ENCODE measurements around the gene PSKH1. TPM values are rescaled to one million over a fixed set of nuclear protein-coding genes. Genes with fewer than 3 reads are reported as not detected.

PSKH1 gene
- total RNA-seq, 1 experiment from 2014 or later: 21.7 TPM

- H3K36me3 Mint-ChIP-seq (ENCODE audit: insufficient read depth, unreplicated experiment): peaks cover 69% of the 10 kb centered on the region
- H3K27ac Mint-ChIP-seq (ENCODE audit: low read depth, unreplicated experiment): no peak overlapping the region
- peak; percentile 52 for DNase-seq (ENCODE audit: unreplicated experiment)
- H3K9me3 Mint-ChIP-seq (ENCODE audit: unreplicated experiment): no peaks in the 10 kb centered on the region
- no peaks in the 10 kb centered on the region for H3K27me3 Mint-ChIP-seq (ENCODE audit: insufficient read depth, unreplicated experiment)
- BruUV-seq (replicated peaks): no TSS peak
- intact Hi-C loops (cut with micrococcal nuclease): no loop called here
- peak; percentile 59 for TF ChIP-seq CTCF (IDR thresholded peaks at IDR 0.05; ENCODE audit: unreplicated experiment)
- ChIA-PET CTCF (interaction anchor here (0.6 to 1.3 kb wide), 7 partner anchors 12 to 282 kb away, joined by 3 to 4 read pairs (median 3); partner anchors contain the start of gene ACD), POLR2A (interaction anchor here (0.6 to 2.8 kb wide), 7 partner anchors 10 to 98 kb away, joined by 3 to 11 read pairs (median 4); no protein-coding TSS in a partner anchor)
- peaks cover 9% of the 10 kb centered on the region for H3K4me1 Mint-ChIP-seq (ENCODE audit: insufficient read depth, unreplicated experiment)
- H3K4me3 Mint-ChIP-seq (ENCODE audit: unreplicated experiment): no peak overlapping the region
These were observed 49.1 kb downstream of the PSKH1 start for GRCh38 chr16:67942200-67942509.

GRCh38 chr16:67942510-67943255, 49.6 kb downstream of the PSKH1 start:
- Mint-ChIP-seq H3K9me3 (ENCODE audit: unreplicated experiment) (no peaks in the 10 kb centered on the region), H3K36me3 (ENCODE audit: insufficient read depth, unreplicated experiment) (peaks cover 73% of the 10 kb centered on the region), H3K27me3 (ENCODE audit: insufficient read depth, unreplicated experiment) (no peaks in the 10 kb centered on the region), H3K27ac (ENCODE audit: low read depth, unreplicated experiment) (no peak overlapping the region), H3K4me3 (ENCODE audit: unreplicated experiment) (no peak overlapping the region), H3K4me1 (ENCODE audit: insufficient read depth, unreplicated experiment) (peaks cover 5% of the 10 kb centered on the region)
- intact Hi-C loops (cut with micrococcal nuclease): no loop called here
- BruUV-seq (replicated peaks): no TSS peak
- CTCF ChIA-PET: interaction anchor here (0.6 to 1.3 kb wide), 9 partner anchors 11 to 128 kb away, joined by 3 to 5 read pairs (median 3); no protein-coding TSS in a partner anchor
- no peak for DNase-seq (ENCODE audit: unreplicated experiment)
- POLR2A ChIA-PET: interaction anchor here (0.6 to 2.1 kb wide), 6 partner anchors 9 to 99 kb away, joined by 3 to 6 read pairs (median 4); no protein-coding TSS in a partner anchor
- no peak for TF ChIP-seq CTCF (IDR thresholded peaks at IDR 0.05; ENCODE audit: unreplicated experiment)

- H3K4me1 Mint-ChIP-seq (ENCODE audit: insufficient read depth, unreplicated experiment): peaks cover 8% of the 10 kb centered on the region
- CTCF ChIA-PET: interaction anchor here (0.7 to 0.9 kb wide), 3 partner anchors 20 to 76 kb away, joined by 3 to 5 read pairs (median 3); no protein-coding TSS in a partner anchor
- no peaks in the 10 kb centered on the region for H3K27me3 Mint-ChIP-seq (ENCODE audit: insufficient read depth, unreplicated experiment)
- no peak for DNase-seq (ENCODE audit: unreplicated experiment)
- H3K9me3 Mint-ChIP-seq (ENCODE audit: unreplicated experiment): no peaks in the 10 kb centered on the region
- peaks cover 76% of the 10 kb centered on the region for H3K36me3 Mint-ChIP-seq (ENCODE audit: insufficient read depth, unreplicated experiment)
- intact Hi-C loops (cut with micrococcal nuclease): no loop called here
- no TSS peak for BruUV-seq (replicated peaks)
- TF ChIP-seq CTCF (IDR thresholded peaks at IDR 0.05; ENCODE audit: unreplicated experiment): no peak
- no peak overlapping the region for H3K4me3 Mint-ChIP-seq (ENCODE audit: unreplicated experiment)
- H3K27ac Mint-ChIP-seq (ENCODE audit: low read depth, unreplicated experiment): no peak overlapping the region
- POLR2A ChIA-PET: no interaction called here
These were observed 50.2 kb downstream of the PSKH1 start for GRCh38 chr16:67943256-67943618.

GRCh38 chr16:67943619-67944504, 50.8 kb downstream of the PSKH1 start, which contains the start of gene LCAT:
Gene LCAT, minus strand, starts transcription at chr16:67944120. Its CDS starts 19 bp downstream, at chr16:67944101.
- ChIA-PET POLR2A (interaction anchor here (1.4 kb wide), 1 partner anchor 8 kb away, joined by 7 read pairs; no protein-coding TSS in a partner anchor), CTCF (interaction anchor here (0.7 to 1.0 kb wide), 2 partner anchors 12 to 86 kb away, joined by 3 to 4 read pairs; no protein-coding TSS in a partner anchor)
- Mint-ChIP-seq H3K4me1 (ENCODE audit: insufficient read depth, unreplicated experiment) (peaks cover 13% of the 10 kb centered on the region), H3K27ac (ENCODE audit: low read depth, unreplicated experiment) (no peak within 1 kb of the TSS), H3K4me3 (ENCODE audit: unreplicated experiment) (no peak within 1 kb of the TSS), H3K9me3 (ENCODE audit: unreplicated experiment) (no peaks in the 10 kb centered on the region), H3K36me3 (ENCODE audit: insufficient read depth, unreplicated experiment) (peaks cover 76% of the 10 kb centered on the region), H3K27me3 (ENCODE audit: insufficient read depth, unreplicated experiment) (no peaks in the 10 kb centered on the region)
- no peak for TF ChIP-seq CTCF (IDR thresholded peaks at IDR 0.05; ENCODE audit: unreplicated experiment)
- DNase-seq (ENCODE audit: unreplicated experiment): no peak
- BruUV-seq (replicated peaks): no TSS peak
- intact Hi-C loops (cut with micrococcal nuclease): no loop called here
